OCI-LY3 (cell line): ENCODE results near the gene ITPKC.

Experiments used
- EZH2phosphoT487 ChIP-seq: fragments of 200-600 bp; shearing (Covaris generic); IDR thresholded peaks from 2 replicates; pipeline ENCODE4 v1.6.1; 2018; ENCODE audit warnings: antibody characterized with exemption, mixed run types, low read depth
- TF ChIP-seq, protein P1 (sequence below): fragments of 200-600, 300-600 bp; sonication (generic); IDR thresholded peaks from 2 replicates; pipeline ENCODE4 v1.5.1; 2014; ENCODE audit warnings: antibody characterized with exemption, low read length, low read depth

GRCh38 chr19:40755791-40756190, 38.9 kb downstream of the ITPKC start:
- TF ChIP-seq, protein P1, sequence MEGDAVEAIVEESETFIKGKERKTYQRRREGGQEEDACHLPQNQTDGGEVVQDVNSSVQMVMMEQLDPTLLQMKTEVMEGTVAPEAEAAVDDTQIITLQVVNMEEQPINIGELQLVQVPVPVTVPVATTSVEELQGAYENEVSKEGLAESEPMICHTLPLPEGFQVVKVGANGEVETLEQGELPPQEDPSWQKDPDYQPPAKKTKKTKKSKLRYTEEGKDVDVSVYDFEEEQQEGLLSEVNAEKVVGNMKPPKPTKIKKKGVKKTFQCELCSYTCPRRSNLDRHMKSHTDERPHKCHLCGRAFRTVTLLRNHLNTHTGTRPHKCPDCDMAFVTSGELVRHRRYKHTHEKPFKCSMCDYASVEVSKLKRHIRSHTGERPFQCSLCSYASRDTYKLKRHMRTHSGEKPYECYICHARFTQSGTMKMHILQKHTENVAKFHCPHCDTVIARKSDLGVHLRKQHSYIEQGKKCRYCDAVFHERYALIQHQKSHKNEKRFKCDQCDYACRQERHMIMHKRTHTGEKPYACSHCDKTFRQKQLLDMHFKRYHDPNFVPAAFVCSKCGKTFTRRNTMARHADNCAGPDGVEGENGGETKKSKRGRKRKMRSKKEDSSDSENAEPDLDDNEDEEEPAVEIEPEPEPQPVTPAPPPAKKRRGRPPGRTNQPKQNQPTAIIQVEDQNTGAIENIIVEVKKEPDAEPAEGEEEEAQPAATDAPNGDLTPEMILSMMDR = no peak
- TF ChIP-seq EZH2phosphoT487 = no peak
